22Rv1 (cell line): ENCODE measurements around the gene CDKL1.

Source experiments
- CTCF ChIP-seq: fragments of 450-650 bp; IDR thresholded peaks from 2 replicates; pipeline ENCODE4 v1.5.1; 2017; ENCODE audit warnings: mild to moderate bottlenecking
- ZFX ChIP-seq: fragments of 450-650 bp; IDR thresholded peaks from 2 replicates; pipeline ENCODE4 v1.6.1; 2017; ENCODE audit warnings: antibody characterized with exemption, borderline replicate concordance

GRCh38 chr14:50371546-50371945 lies 25.1 kb downstream of the CDKL1 start:
- no peak for TF ChIP-seq CTCF
- no peak for TF ChIP-seq ZFX
